Panc1 (cell line): ENCODE measurements around the gene RFPL4A. TPM values are rescaled to one million over a fixed set of nuclear protein-coding genes. Genes with fewer than 3 reads are reported as not detected.
"Not testable (repeated sequence)": the region's sequence is repeated elsewhere in the genome, so short reads cannot be mapped to it uniquely, and the experiment has no call there.

Source experiments
- ATAC-seq: fragments of 200-7000 bp; cut with Tn5 transposase; 2 replicates; pipeline ENCODE4 v1.9.1; 2020; ENCODE audit warnings: mild to moderate bottlenecking, moderate library complexity
- BruUV-seq: library from RNA; stranded (reverse); fragments of 400-500 nt; replicated peaks from 2 replicates; lab custom pipeline; 2021; lab: Mats Ljungman, UMichigan
- CTCF ChIA-PET: fragments of 300-600 bp; sonication (Branson Sonifier 250); formaldehyde crosslinking; loops from one replicate; lab custom pipeline; 2022; ENCODE audit warnings: antibody characterized with exemption; lab: Charles Lee
- POLR2A ChIA-PET: fragments of 300-600 bp; sonication (Branson Sonifier 250); formaldehyde crosslinking; loops from one replicate; lab custom pipeline; 2022; ENCODE audit warnings: antibody characterized with exemption; lab: Charles Lee
- DNase-seq: peaks from one replicate; pipeline ENCODE4 v3.0.0-alpha.2; 2010; ENCODE audit warnings: low read depth, low spot score
- H3K27ac ChIP-seq: 2 replicates; pipeline ENCODE4 v1.5.1; 2011; ENCODE audit warnings: mild to moderate bottlenecking, low read length, inconsistent platforms
- H3K27me3 ChIP-seq: fragments of 200-500 bp; sonication (Bioruptor generic); 2 replicates; pipeline ENCODE4 v1.6.0; 2014; ENCODE audit warnings: low read length, inconsistent platforms; ENCODE audit not compliant: control insufficient read depth, insufficient read depth
- H3K36me3 ChIP-seq: fragments of 200-500 bp; sonication (Bioruptor generic); 2 replicates; pipeline ENCODE4 v1.5.1; 2014; ENCODE audit warnings: inconsistent platforms, mild to moderate bottlenecking, low read length, moderate library complexity; ENCODE audit not compliant: control insufficient read depth, insufficient read depth
- H3K4me1 ChIP-seq: 2 replicates; pipeline ENCODE4 v1.5.1; 2011; ENCODE audit warnings: inconsistent platforms, mild to moderate bottlenecking, low read length, moderate library complexity; ENCODE audit not compliant: control insufficient read depth, insufficient read depth
- H3K4me3 ChIP-seq, 2 experiments: 2 replicates each; pipeline ENCODE4 v1.5.1; 2011 to 2012; ENCODE audit warnings: low read depth in 2 of 2, low read length in 2 of 2, mild to moderate bottlenecking in 2 of 2, inconsistent platforms in 1 of 2, moderate library complexity in 1 of 2
- H3K9me3 ChIP-seq: fragments of 200-500 bp; sonication (Bioruptor generic); 2 replicates; pipeline ENCODE4 v1.5.1; 2014; ENCODE audit warnings: low read depth, mild to moderate bottlenecking, inconsistent platforms, low read length, moderate library complexity; ENCODE audit not compliant: control insufficient read depth, insufficient read depth
- POLR2AphosphoS5 ChIP-seq: IDR thresholded peaks from 2 replicates; pipeline ENCODE4 v1.6.1; 2012; ENCODE audit warnings: mild to moderate bottlenecking, low read depth, low read length, moderate library complexity
- REST ChIP-seq, 2 experiments: IDR thresholded peaks; 2 replicates each; pipeline ENCODE4 v1.6.1; 2011 to 2012; ENCODE audit warnings: low read depth in 2 of 2, control low read depth in 1 of 2, low read length in 1 of 2, mild to moderate bottlenecking in 1 of 2, moderate library complexity in 1 of 2; ENCODE audit not compliant: insufficient read depth in 1 of 2
- SIN3A ChIP-seq: IDR thresholded peaks from 2 replicates; pipeline ENCODE4 v1.6.1; 2012; ENCODE audit warnings: low read depth, mild to moderate bottlenecking, low read length, moderate library complexity, borderline replicate concordance; ENCODE audit not compliant: insufficient read depth
- TCF7L2 ChIP-seq: IDR thresholded peaks from 2 replicates; pipeline ENCODE4 v1.6.1; 2011; ENCODE audit warnings: mild to moderate bottlenecking, low read depth, low read length, inconsistent platforms
- in situ Hi-C: cut with HindIII; loops from 2 replicates; pipeline ENCODE4 v1.10.0; 2016; ENCODE audit warnings: low sequenced_read_pairs, low pct_unique_long_range_greater_than_20kb
- intact Hi-C: fragments of 100-400 bp; cut with micrococcal nuclease; formaldehyde crosslinking; loops from one replicate; pipeline ENCODE4 v1.10.0; 2022; ENCODE audit not compliant: unreplicated experiment
- total RNA-seq: library from RNA; stranded (reverse); gene quantifications from one replicate; pipeline ENCODE4 v1.2.1, GENCODE V29; 2021; ENCODE audit not compliant: unreplicated experiment
- TF ChIP-seq, protein P1 (sequence below): fragments of 450-650 bp; IDR thresholded peaks from 2 replicates; pipeline ENCODE4 v1.5.1; 2017; ENCODE audit warnings: mild to moderate bottlenecking

The RFPL4A gene
- total RNA-seq, 1 experiment from 2014 or later, result not detected

DNA sequence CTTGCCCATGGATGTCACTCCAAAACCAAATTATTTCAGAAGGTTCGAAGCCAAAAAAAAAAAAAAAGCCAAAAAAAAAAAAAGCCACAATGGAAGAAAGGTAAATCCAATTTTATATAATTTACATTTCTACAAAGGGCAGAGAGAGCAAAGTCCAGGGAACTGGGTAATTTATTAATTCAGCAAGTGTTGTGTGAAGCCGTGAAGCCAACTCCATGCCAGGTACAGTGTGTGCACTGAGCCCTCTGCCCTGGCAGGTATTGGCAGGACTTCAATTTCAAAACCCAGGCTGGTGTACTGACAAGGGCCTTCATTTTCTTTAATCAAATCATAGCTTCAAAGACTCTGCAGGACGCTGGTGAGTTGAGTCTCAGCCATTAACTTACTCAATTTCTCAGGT is 5.5 kb upstream of the RFPL4A start:
- CTCF ChIA-PET, result no interaction called here
- H3K9me3 ChIP-seq, result no peaks in the 10 kb centered on the region
- no peak for TF ChIP-seq REST (IDR thresholded peaks at IDR 0.05; ENCODE audit: insufficient read depth in 1 of 2, low read depth in 2 of 2, low read length in 1 of 2)
- no peak for TF ChIP-seq POLR2AphosphoS5
- TF ChIP-seq, protein P1, sequence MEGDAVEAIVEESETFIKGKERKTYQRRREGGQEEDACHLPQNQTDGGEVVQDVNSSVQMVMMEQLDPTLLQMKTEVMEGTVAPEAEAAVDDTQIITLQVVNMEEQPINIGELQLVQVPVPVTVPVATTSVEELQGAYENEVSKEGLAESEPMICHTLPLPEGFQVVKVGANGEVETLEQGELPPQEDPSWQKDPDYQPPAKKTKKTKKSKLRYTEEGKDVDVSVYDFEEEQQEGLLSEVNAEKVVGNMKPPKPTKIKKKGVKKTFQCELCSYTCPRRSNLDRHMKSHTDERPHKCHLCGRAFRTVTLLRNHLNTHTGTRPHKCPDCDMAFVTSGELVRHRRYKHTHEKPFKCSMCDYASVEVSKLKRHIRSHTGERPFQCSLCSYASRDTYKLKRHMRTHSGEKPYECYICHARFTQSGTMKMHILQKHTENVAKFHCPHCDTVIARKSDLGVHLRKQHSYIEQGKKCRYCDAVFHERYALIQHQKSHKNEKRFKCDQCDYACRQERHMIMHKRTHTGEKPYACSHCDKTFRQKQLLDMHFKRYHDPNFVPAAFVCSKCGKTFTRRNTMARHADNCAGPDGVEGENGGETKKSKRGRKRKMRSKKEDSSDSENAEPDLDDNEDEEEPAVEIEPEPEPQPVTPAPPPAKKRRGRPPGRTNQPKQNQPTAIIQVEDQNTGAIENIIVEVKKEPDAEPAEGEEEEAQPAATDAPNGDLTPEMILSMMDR, result no peak
- TF ChIP-seq TCF7L2, result no peak
- no peak for TF ChIP-seq SIN3A

DNA sequence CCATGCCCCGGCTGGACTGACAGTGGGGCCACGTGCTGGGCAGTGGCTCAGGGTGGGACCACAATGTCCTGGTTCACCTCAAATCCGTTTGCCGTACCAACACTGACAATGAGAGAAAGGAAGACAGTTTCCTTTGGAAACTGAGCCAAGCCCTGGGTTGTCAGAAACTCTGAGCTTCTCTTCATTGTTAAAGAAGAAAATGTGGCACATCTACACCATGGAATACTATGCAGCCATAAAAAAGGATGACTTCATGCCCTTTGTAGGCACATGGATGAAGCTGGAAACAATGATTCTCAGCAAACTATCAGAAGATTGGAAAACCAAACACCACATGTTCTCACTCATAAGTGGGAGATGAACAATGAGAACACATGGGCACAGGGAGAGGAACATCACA is 2.1 kb upstream of the RFPL4A start:
- H3K4me3 ChIP-seq, intact Hi-C loops, DNase-seq, POLR2A ChIA-PET, in situ Hi-C loops, H3K9me3 ChIP-seq, H3K4me1 ChIP-seq, CTCF ChIA-PET, H3K27ac ChIP-seq, H3K36me3 ChIP-seq, ATAC-seq, BruUV-seq: not testable (repeated sequence)
- peaks cover 30% of the 10 kb centered on the region for H3K27me3 ChIP-seq

More for the DNA sequence above, 5.5 kb upstream of the RFPL4A start:
- H3K4me1 ChIP-seq, result no peaks in the 10 kb centered on the region
- intact Hi-C loops (no loop called here), in situ Hi-C loops (no loop called here)
- H3K36me3 ChIP-seq, result no peaks in the 10 kb centered on the region
- POLR2A ChIA-PET, result no interaction called here
- no peak overlapping the region for H3K27ac ChIP-seq
- no TSS peak for BruUV-seq
- ATAC-seq (no peak), DNase-seq (no peak)
- peaks cover 23% of the 10 kb centered on the region for H3K27me3 ChIP-seq
- H3K4me3 ChIP-seq, result no peak overlapping the region

GRCh38 chr19:55766466-55766865 is 7.6 kb downstream of the RFPL4A start:
- in situ Hi-C loops (no loop called here), intact Hi-C loops (no loop called here)
- BruUV-seq, result no TSS peak
- H3K27ac ChIP-seq, result no peak overlapping the region
- POLR2A ChIA-PET, result no interaction called here
- ATAC-seq, result no peak
- H3K36me3 ChIP-seq, result no peaks in the 10 kb centered on the region
- no peaks in the 10 kb centered on the region for H3K9me3 ChIP-seq
- no peak for DNase-seq
- H3K4me1 ChIP-seq, result no peaks in the 10 kb centered on the region
- CTCF ChIA-PET, result no interaction called here
- TF ChIP-seq, protein P1, result no peak
- TF ChIP-seq REST (IDR thresholded peaks at IDR 0.05; ENCODE audit: insufficient read depth in 1 of 2, low read depth in 2 of 2, low read length in 1 of 2) (no peak), TCF7L2 (no peak), SIN3A (no peak), POLR2AphosphoS5 (no peak)
- H3K27me3 ChIP-seq, result peaks cover 14% of the 10 kb centered on the region
- no peak overlapping the region for H3K4me3 ChIP-seq

DNA sequence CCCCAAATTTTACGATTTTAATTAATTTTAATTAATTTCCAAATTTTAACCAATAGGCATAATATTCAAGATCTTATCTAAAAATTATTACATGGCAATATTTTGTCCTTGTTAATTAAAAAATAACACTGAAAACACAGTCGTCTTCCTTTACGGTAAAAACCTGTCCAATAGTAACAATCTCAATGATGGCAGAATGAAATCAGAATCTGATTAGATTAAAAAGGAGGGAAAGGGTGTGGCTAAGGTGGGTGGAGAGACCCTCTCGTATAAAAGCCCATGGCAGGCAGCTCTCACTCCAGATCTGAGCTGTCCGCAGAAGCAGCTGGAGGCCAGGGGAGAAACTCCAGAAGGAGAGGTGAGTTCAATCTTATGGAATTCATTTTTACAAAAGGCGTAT is 9.9 kb downstream of the RFPL4A start, which contains the start of gene RFPL4AL1:
Gene RFPL4AL1 (plus strand): TSS at position 301 of the 400 bp plus-strand sequence. CDS start 2,687 bp downstream, outside the sequence.
- ATAC-seq, BruUV-seq, H3K4me3 ChIP-seq, intact Hi-C loops, H3K36me3 ChIP-seq, DNase-seq, H3K4me1 ChIP-seq, H3K27ac ChIP-seq, H3K9me3 ChIP-seq, in situ Hi-C loops, POLR2A ChIA-PET, CTCF ChIA-PET: not testable (repeated sequence)
- peaks cover 14% of the 10 kb centered on the region for H3K27me3 ChIP-seq
